Activated effector memory CD4-positive, alpha-beta T cell treated with anti-CD3 and anti-CD28 coated beads, Interleukin-2, amount 50 U/mL, for 16 hours (primary cell): ENCODE results near the gene NEUROD2.

Experiments used
- DNase-seq: peaks from one replicate; pipeline ENCODE4 v3.0.0-alpha.2; 2020

The NEUROD2 gene

GRCh38 chr17:39607851-39608130, at the start of gene NEUROD2:
TSS of gene NEUROD2 (minus strand) at chr17:39607920. CDS start at chr17:39606599, 1,321 bp downstream.
- DNase-seq: no peak

DNA sequence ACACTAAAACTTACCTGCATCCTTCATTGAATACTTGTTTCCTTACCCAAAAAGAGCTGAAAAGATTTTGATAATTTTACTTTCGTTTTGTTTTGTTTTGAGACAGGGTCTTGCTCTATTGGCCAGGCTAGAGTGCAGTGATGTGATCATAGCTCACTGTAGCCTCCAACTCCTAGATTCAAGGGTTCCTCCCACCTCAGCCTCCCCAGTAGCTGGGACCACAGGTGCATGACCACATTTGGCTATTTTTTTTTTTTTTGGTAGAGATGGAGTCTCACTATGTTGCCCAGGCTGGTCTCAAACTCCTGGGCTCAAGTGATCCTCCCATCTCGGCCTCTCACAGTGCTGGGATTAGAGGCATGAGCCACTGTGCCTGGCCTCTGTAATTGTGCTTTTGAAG, 47.4 kb upstream of the NEUROD2 start:
- no peak for DNase-seq

DNA sequence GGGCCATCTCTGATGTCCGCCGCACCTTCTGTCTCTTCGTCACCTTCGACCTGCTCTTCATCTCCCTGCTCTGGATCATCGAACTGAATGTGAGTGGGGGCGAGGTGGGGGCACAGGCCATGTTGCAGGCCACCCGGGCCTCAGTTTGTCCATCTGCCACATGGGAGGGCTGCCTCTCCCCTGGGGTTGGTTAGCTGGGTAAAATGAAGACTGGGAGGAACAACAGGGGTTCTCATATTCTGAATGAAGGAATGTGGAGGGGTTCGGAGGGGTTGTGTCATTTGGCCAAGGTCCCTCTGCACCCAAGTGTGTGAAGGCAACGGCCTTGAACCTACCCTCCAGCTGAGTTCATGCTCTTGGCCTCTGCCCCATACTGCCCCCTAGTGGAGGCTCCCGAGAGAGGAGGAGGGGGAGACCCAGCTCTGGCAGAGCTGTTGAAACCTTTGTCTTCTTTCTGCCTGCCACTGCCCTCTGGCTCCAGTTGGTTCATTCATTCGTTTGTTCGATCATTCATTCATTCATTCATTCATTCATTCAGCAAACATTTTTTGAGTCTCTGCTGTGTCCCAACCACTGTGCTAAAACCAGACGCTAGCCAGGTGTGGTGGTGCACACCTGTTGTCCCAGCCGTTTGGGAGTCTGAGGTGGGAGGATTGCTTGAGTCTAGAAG, 46.1 kb upstream of the NEUROD2 start:
- peak; percentile 92 for DNase-seq

DNA sequence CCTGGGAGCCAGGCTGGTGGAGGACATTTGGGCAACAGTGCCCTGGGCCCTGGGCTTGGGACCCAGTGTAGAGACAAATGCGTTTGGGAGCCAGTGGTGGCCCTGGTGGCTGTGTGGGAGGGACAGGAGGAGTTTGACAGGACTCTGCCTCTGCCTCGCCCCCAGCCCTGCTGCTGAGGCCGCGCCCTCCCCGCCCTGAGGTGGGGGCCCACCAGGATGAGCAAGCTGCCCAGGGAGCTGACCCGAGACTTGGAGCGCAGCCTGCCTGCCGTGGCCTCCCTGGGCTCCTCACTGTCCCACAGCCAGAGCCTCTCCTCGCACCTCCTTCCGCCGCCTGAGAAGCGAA, 45.6 kb upstream of the NEUROD2 start:
- DNase-seq: no peak

GRCh38 chr17:39652587-39653315, 45.0 kb upstream of the NEUROD2 start:
- DNase-seq: no peak

- DNase-seq: no peak
Observed at GRCh38 chr17:39651923-39652586, 44.3 kb upstream of the NEUROD2 start.

GRCh38 chr17:39650121-39650579, 42.4 kb upstream of the NEUROD2 start:
- no peak for DNase-seq

GRCh38 chr17:39648616-39649366, 41.1 kb upstream of the NEUROD2 start:
- DNase-seq: no peak

DNA sequence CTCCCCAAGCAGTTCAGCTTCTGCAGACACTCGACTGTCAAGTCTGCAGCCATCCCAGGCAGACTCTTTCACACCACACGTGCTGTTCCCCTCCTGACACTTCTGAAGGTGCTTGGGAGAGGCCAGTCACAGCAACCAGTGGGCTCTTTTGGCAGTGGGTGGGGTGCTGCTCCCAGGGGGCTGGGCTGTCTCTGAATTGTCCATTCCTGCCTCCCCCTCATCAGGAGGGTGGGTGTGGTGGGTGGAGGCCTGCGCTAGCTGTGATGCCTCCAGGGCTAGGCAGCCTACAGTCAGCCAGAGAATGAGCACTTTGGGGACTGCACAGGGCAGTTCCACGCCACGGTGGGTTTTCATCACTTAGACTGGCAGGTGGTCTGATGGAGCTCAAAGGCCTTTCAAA, 39.5 kb upstream of the NEUROD2 start:
- no peak for DNase-seq

- DNase-seq: no peak
Observed at GRCh38 chr17:39643271-39643670, 35.6 kb upstream of the NEUROD2 start.

DNA sequence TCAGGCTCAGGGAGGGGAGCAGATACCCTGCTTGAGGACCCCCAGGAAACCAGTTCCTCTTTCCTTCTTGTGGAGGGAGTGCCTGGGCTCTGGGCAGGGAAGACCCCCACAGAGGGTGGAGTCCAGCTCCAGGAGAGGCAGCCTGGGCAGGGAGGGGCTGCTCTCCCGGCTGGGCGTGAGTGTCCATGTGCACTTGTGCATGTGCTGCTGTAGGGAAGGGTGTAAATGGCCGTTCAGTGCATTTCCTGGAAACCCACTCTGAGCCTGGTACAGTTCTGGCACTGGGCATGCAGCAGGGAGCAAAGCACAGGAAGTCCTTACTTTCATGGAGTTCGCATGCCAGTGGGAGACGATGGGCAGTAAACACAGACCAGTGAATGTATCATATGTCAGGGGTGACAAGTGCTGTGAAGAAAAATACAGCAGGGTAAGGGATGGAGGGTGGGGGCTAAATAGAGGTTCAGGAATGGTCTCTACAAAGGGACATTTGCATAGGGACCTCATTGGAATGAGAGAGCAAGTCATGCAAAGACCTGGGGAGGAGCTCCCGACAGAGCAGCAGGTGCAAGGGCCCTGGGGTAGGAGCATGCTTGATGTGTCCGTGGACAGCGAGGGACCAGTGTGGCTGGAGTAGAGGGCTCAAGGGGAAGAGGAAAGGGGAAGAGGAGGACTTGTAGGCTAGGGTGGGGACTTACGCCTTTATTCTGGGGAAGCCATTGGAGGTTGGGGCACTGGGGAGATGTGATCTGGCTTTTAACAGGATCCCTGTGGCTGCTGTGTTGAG, 34.8 kb upstream of the NEUROD2 start:
- DNase-seq: no peak

GRCh38 chr17:39641883-39642282, 34.2 kb upstream of the NEUROD2 start:
- no peak for DNase-seq

DNA sequence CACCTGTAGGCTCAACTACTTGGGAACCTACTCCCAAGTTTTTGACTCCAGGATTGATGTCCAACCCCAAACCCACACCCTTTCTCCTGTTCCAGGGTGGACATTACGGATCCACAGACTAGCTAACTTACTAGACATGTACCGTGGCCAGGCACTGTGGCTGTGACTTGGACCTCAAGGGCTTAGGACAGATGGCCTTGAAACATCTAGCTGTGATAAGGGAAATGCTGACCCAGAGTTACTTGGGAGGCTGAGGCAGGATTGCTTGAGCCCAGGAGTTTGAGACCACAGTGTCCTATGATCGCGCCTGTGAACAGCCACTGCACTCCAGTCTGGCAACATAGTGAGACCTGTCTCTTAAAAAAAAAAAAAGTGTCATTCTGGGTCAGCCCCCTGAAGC, 33.4 kb upstream of the NEUROD2 start:
- no peak for DNase-seq

DNA sequence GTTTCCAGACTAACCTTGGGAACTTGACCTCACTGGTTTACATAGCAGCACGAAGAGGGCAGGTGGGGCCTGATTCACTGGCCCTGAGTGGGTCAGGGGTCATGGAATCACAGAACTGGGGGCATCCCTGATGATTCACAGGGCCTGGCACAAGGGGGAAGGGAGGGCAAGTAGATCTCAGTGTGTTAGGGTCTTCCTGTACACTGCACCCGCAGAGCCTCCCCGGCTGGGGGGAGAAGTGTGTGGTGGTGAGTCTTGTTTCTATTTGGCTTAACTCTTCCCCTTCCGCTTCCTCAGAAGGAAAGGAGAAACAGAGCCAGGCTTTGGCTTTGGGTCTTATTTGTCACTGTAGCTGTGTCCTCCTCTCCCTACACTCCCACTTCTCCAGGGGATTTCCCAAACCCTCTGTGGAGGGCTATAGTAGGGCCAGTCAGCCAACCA, 32.9 kb upstream of the NEUROD2 start:
- no peak for DNase-seq

- DNase-seq: no peak
Observed at GRCh38 chr17:39639566-39640458, 32.1 kb upstream of the NEUROD2 start.

DNA sequence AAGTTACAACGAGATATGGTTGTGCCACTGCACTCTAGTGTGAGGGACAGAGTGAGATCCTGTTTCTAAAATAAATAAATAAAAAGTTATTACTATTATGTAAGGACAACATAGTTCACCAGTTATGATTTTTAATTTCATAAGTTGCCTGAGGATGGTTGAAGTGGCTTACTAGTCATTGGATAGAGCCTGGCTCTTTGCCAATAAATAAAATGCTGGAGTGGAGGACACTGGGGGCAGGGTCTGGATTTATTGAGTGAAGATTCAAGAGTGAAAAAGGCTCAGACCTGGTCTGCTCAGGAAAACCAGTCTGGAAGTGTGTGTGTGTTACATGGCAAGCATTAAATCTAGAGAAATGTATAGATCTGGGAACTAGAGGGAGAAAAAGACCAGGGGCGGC, 31.3 kb upstream of the NEUROD2 start:
- no peak for DNase-seq

DNA sequence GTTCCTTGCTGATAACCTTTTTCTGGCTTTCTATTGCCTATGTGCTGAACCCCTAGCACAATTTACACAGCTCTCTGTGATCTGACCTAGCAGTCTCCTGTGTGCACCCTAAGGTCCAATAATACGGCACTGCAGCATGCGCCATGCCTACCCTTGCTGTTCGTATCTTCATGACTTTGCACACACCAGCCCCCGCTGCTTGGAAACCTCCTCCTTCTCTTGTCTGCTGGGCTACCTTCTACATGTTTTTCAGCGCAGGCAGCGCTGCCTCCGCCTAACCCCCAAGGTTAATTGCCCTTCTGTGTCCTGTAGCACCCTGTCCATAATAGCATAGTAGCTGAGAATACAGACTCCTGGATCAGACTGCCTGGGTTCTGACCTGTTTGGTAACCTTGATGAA, 30.6 kb upstream of the NEUROD2 start:
- DNase-seq: no peak

GRCh38 chr17:39636927-39637736, 29.4 kb upstream of the NEUROD2 start, which contains the start of gene STARD3:
TSS of gene STARD3 (plus strand) at chr17:39637144. CDS start at chr17:39653532, 16,388 bp downstream.
- peak; percentile 97 for DNase-seq

DNA sequence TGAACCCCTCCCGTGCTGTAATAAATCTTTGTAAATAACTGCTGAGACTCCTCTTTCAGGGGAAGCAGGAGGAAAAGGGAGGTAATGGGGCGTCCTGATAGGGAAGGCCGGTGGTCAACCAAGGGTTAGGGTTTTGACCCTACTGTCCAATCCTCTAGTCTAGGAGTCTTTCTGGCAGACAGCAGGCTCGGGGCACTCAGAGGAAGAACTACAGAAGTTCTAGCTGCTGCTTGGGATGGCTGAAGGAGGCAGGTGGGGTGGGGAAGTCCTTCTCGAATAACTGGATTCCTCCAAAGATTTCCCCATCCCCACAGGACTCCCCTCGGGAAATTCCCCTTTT, 28.8 kb upstream of the NEUROD2 start:
- DNase-seq: peak; percentile 66

DNA sequence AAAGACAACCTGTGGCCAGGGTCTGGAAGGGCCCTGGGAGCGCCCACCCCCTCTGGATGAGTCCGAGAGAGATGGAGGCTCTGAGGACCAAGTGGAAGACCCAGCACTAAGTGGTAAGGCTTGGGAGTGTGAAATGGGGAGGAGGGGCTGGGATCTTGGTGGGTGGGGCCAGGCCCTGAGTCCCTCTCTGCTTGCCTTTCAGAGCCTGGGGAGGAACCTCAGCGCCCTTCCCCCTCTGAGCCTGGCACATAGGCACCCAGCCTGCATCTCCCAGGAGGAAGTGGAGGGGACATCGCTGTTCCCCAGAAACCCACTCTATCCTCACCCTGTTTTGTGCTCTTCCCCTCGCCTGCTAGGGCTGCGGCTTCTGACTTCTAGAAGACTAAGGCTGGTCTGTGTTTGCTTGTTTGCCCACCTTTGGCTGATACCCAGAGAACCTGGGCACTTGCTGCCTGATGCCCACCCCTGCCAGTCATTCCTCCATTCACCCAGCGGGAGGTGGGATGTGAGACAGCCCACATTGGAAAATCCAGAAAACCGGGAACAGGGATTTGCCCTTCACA, 28.0 kb upstream of the NEUROD2 start:
- DNase-seq: no peak
